Activated T-helper 17 cell treated with anti-CD3 and anti-CD28 coated beads, Interleukin-2, amount 50 U/mL, for 72 hours (primary cell): ENCODE results near the gene DZANK1. TPM values are rescaled to one million over a fixed set of nuclear protein-coding genes. Genes with fewer than 3 reads are reported as not detected.
"Not testable (repeated sequence)": the region's sequence is repeated elsewhere in the genome, so short reads cannot be mapped to it uniquely, and the experiment has no call there.

Source experiments
- ATAC-seq: fragments of 150-1000 bp; cut with Tn5 transposase; replicated peaks from 2 replicates; pipeline ENCODE4 v1.10.0; 2021; ENCODE audit warnings: mild to moderate bottlenecking, moderate library complexity
- H3K27ac Mint-ChIP-seq: one replicate; pipeline ENCODE4 v1.8.0; 2022; ENCODE audit warnings: mixed read lengths
- H3K27me3 Mint-ChIP-seq: one replicate; pipeline ENCODE4 v1.8.0; 2022; ENCODE audit warnings: mixed read lengths
- H3K36me3 Mint-ChIP-seq: one replicate; pipeline ENCODE4 v1.8.0; 2022; ENCODE audit warnings: low read depth, mild to moderate bottlenecking, mixed read lengths
- H3K4me1 Mint-ChIP-seq: one replicate; pipeline ENCODE4 v1.8.0; 2022; ENCODE audit warnings: mixed read lengths
- H3K4me3 Mint-ChIP-seq: one replicate; pipeline ENCODE4 v1.8.0; 2022; ENCODE audit warnings: mild to moderate bottlenecking, mixed read lengths
- H3K9me3 Mint-ChIP-seq: one replicate; pipeline ENCODE4 v1.8.0; 2022; ENCODE audit warnings: mixed read lengths
- total RNA-seq, 2 donors: library from RNA; stranded (reverse); gene quantifications; one replicate each; pipeline ENCODE4 v1.2.3, GENCODE V29; 2022

Gene DZANK1
- total RNA-seq, result 1 to 10 TPM; 2.1 to 3.2 TPM

DNA sequence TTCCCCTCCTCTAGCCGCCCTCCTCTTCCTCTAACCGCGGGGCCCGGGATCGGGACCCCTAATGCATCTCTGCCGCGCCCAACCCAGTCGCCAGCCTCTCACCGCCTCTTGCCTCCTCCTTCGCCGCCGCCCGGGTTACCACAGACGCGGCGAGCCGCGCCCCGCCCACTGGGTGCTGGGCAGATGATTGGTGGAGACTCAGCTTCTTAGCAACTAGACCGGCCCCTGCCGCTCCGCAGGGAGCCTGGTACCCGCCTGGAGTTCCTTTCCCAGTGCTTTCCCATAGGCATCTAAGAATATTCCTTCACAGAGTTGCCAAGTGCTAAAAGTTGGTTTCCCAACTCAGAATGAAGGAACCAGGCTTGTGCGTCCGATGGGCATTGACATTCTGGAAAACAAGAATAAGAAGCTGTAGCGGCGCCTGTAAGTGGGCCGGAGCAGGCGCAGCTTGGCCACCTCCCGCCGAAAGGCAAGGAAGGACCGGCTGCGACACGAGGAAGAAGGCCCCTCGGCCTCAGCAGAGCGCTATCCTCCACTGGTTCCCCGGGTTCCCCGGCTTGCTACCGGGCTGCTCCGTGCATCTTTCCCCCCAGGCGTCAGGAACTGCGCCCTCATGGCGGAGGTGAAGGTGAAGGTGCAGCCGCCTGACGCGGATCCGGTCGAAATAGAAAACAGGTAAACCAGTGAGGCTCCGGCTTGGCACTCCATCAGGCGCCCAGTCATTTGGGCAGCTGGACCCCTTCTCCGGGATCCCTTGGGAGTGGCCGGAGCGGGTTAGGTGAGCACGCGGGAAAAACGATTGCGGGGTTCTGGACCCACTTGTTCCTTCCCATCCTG lies at the start of gene DZANK1, which contains the start of gene POLR3F:
TSS of gene DZANK1 (minus strand) at position 137 of the 837 bp plus-strand sequence. CDS start 1,672 bp downstream, outside the sequence.
TSS of gene POLR3F (plus strand) at position 497 of the 837 bp plus-strand sequence. CDS start at position 614, 117 bp downstream.
- peak; percentile 100 for ATAC-seq
- peak within 1 kb of the TSS; percentile 99 for H3K27ac Mint-ChIP-seq
- H3K4me1 Mint-ChIP-seq, result peaks cover 7% of the 10 kb centered on the region
- H3K4me3 Mint-ChIP-seq, result peak within 1 kb of the TSS; percentile 98
- H3K27me3 Mint-ChIP-seq, result no peaks in the 10 kb centered on the region
- no peaks in the 10 kb centered on the region for H3K9me3 Mint-ChIP-seq
- H3K36me3 Mint-ChIP-seq, result peaks cover 30% of the 10 kb centered on the region

DNA sequence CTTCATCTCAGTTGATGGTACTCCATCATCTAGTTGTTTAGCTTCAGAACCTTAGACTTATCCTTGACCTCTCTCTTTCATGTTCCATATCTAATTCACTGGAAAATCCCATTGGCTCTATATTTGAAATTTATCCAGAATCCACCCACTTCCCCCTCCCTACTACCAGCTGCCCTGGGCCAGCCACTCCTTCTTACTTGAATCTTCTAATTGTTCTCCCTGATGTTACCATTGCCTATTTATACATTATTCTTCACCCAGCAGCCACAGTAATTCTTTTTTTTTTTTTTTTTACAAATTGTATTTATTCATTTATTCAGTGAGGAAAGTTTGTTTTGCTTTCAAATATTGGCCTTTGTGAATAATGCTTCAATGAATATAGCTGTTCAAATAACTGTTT lies 49.1 kb upstream of the DZANK1 start:
- H3K4me1 Mint-ChIP-seq, result peaks cover 9% of the 10 kb centered on the region
- no peaks in the 10 kb centered on the region for H3K9me3 Mint-ChIP-seq
- no peak for ATAC-seq
- no peaks in the 10 kb centered on the region for H3K27me3 Mint-ChIP-seq
- H3K36me3 Mint-ChIP-seq, result no peaks in the 10 kb centered on the region
- H3K27ac Mint-ChIP-seq, result no peak overlapping the region
- H3K4me3 Mint-ChIP-seq, result no peak overlapping the region

DNA sequence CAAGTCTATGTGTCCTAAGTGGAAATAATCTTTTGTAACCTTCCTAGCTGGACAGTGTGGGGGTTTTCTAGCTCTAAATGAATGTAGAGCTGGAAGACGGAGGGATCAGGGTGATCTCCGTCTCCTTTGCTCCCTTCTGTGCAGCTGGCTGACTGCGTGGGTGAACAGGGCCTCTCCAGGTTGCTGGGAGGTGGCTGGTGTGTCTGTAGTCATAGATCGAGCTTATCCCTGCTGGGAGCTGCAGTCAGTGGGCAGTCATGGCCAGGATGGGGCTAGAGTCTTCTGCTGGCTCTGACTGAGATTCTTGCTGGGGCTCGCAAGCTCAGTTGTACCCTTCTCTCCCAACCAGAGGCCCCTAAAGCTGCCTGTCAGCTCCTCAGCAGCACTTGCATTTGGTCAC lies 47.3 kb upstream of the DZANK1 start:
- Mint-ChIP-seq H3K27me3 (no peaks in the 10 kb centered on the region), H3K36me3 (no peaks in the 10 kb centered on the region), H3K4me3 (no peak overlapping the region), H3K4me1 (peaks cover 17% of the 10 kb centered on the region), H3K27ac (no peak overlapping the region), H3K9me3 (no peaks in the 10 kb centered on the region)
- ATAC-seq, result no peak

GRCh38 chr20:18513208-18513607 lies 46.4 kb upstream of the DZANK1 start:
- H3K4me3 Mint-ChIP-seq, result no peak overlapping the region
- no peak for ATAC-seq
- peaks cover 17% of the 10 kb centered on the region for H3K4me1 Mint-ChIP-seq
- no peak overlapping the region for H3K27ac Mint-ChIP-seq
- H3K9me3 Mint-ChIP-seq, result no peaks in the 10 kb centered on the region
- H3K27me3 Mint-ChIP-seq, result no peaks in the 10 kb centered on the region
- no peaks in the 10 kb centered on the region for H3K36me3 Mint-ChIP-seq

DNA sequence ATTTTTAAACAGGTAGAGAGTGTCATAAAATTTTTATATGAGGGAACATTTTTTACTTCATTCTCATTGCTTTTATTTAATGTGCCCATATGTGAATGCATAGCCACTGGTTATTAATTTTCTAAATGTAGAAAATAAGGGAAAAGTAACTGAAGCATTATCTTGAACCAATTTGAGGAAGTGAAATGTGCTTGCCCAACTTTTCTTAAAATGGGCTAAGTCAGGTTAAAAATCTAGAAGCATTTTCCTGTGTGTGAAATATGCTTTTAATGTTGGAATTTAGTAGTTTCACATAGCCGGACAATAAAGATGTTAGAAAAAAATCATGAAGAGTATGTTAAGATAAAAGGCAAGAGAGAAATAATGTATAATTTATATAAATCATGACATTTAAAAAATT lies 44.7 kb upstream of the DZANK1 start:
- no peaks in the 10 kb centered on the region for H3K36me3 Mint-ChIP-seq
- H3K27ac Mint-ChIP-seq, result no peak overlapping the region
- peaks cover 21% of the 10 kb centered on the region for H3K4me1 Mint-ChIP-seq
- no peaks in the 10 kb centered on the region for H3K9me3 Mint-ChIP-seq
- no peaks in the 10 kb centered on the region for H3K27me3 Mint-ChIP-seq
- ATAC-seq, result no peak
- peak overlapping the region; percentile 10 for H3K4me3 Mint-ChIP-seq

DNA sequence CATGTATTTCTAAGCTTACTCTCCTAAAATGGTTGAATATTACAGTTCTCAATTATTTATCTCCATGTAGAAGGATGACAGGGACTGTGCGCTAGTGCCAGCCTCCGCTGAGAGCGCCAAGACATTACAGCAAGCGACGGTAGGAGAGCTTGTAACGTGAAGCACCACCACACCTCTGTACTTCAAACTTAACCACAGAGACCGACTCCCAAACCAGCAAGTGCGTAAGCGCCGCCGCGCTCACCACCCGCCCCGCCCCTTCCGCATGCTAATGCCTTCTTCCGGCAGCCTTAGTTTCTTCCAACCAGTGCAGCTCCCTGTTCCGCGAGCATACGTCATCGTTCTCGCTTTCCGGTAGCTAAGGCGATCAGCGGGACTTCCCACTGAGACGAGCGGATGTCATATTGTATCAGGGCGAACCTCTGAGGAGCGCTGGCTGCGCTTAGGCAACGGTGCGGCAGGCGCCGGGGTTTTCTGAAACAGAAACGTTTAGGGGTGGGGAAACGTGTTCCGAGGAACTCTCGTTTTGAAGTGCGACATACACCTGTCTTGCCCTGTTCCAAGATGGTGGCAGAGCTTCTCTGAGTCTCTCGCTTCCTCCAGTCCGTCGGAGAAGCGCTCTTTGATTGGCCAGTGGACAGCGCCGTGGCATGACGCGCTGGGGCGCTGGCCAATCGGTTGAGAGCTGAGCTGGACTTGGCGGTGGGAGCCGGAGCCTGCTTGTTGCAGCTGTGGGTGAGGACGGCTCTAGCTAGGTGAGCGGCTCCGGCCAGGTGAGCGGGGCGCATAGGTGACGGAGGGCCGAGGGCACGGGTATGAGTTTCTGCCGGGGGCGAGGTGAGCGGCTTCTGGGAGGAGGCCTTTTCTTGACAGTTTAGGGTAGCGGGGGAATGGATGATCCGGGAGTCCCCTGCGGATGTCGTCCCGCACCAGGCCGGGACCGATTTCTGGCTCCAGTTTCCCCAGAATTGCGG lies 40.7 kb upstream of the DZANK1 start, which contains the start of gene SEC23B:
TSS of gene SEC23B (plus strand) at position 723 of the 974 bp plus-strand sequence. CDS start 2,896 bp downstream, outside the sequence.
- Mint-ChIP-seq H3K36me3 (no peaks in the 10 kb centered on the region), H3K4me3 (peak within 1 kb of the TSS; percentile 96), H3K27ac (peak within 1 kb of the TSS; percentile 99), H3K27me3 (no peaks in the 10 kb centered on the region), H3K4me1 (peaks cover 16% of the 10 kb centered on the region), H3K9me3 (no peaks in the 10 kb centered on the region)
- peak; percentile 92 for ATAC-seq

GRCh38 chr20:18506744-18507143 lies 39.9 kb upstream of the DZANK1 start:
- peak; percentile 36 for ATAC-seq
- H3K4me1 Mint-ChIP-seq, result peaks cover 16% of the 10 kb centered on the region
- no peaks in the 10 kb centered on the region for H3K9me3 Mint-ChIP-seq
- H3K27me3 Mint-ChIP-seq, result no peaks in the 10 kb centered on the region
- no peaks in the 10 kb centered on the region for H3K36me3 Mint-ChIP-seq
- peak overlapping the region; percentile 96 for H3K4me3 Mint-ChIP-seq
- H3K27ac Mint-ChIP-seq, result peak overlapping the region; percentile 99

GRCh38 chr20:18504479-18505060 lies 37.7 kb upstream of the DZANK1 start:
- ATAC-seq, result no peak

GRCh38 chr20:18501672-18502071 lies 34.8 kb upstream of the DZANK1 start:
- ATAC-seq, H3K9me3 Mint-ChIP-seq, H3K27ac Mint-ChIP-seq: not testable (repeated sequence)

More at GRCh38 chr20:18504479-18505060, 37.7 kb upstream of the DZANK1 start:
- no peaks in the 10 kb centered on the region for H3K27me3 Mint-ChIP-seq
- H3K9me3 Mint-ChIP-seq, result no peaks in the 10 kb centered on the region
- H3K4me1 Mint-ChIP-seq, result peaks cover 4% of the 10 kb centered on the region
- no peak overlapping the region for H3K4me3 Mint-ChIP-seq
- no peaks in the 10 kb centered on the region for H3K36me3 Mint-ChIP-seq
- no peak overlapping the region for H3K27ac Mint-ChIP-seq

DNA sequence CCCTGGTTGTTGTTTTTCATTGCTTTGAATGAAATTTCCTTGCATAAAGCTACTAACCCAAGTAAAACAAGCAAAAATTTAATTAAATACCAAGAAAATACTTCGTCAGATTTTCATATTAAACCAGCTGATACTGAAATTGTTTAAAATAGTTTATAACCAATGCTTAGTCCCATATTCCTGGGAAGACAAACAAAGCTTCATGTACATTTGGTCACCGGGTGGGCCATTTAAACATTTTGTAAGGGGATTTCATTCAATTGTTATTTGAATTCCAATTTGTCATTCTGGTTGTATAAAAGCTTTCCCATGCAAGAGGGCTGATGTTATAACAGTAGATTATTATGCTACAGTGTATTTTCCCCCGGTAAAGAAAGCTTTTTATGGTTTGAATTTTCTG lies 30.8 kb upstream of the DZANK1 start:
- Mint-ChIP-seq H3K4me3 (peak overlapping the region; percentile 94), H3K27me3 (no peaks in the 10 kb centered on the region), H3K27ac (peak overlapping the region; percentile 89), H3K9me3 (no peaks in the 10 kb centered on the region), H3K4me1 (peaks cover 7% of the 10 kb centered on the region), H3K36me3 (peaks cover 13% of the 10 kb centered on the region)
- no peak for ATAC-seq

More at GRCh38 chr20:18501672-18502071, 34.8 kb upstream of the DZANK1 start:
- not testable (repeated sequence) for H3K36me3 Mint-ChIP-seq, H3K4me3 Mint-ChIP-seq, H3K27me3 Mint-ChIP-seq, H3K4me1 Mint-ChIP-seq

- peak; percentile 99 for ATAC-seq
- peak within 1 kb of the TSS; percentile 89 for H3K27ac Mint-ChIP-seq
- no peaks in the 10 kb centered on the region for H3K9me3 Mint-ChIP-seq
- peak within 1 kb of the TSS; percentile 94 for H3K4me3 Mint-ChIP-seq
- no peaks in the 10 kb centered on the region for H3K27me3 Mint-ChIP-seq
- peaks cover 7% of the 10 kb centered on the region for H3K4me1 Mint-ChIP-seq
- peaks cover 18% of the 10 kb centered on the region for H3K36me3 Mint-ChIP-seq
Observed at GRCh38 chr20:18496740-18497592, 30.1 kb upstream of the DZANK1 start, which contains the start of gene RBBP9. Gene RBBP9, minus strand, starts transcription at chr20:18497225. Its CDS starts 58 bp downstream, at chr20:18497167.

DNA sequence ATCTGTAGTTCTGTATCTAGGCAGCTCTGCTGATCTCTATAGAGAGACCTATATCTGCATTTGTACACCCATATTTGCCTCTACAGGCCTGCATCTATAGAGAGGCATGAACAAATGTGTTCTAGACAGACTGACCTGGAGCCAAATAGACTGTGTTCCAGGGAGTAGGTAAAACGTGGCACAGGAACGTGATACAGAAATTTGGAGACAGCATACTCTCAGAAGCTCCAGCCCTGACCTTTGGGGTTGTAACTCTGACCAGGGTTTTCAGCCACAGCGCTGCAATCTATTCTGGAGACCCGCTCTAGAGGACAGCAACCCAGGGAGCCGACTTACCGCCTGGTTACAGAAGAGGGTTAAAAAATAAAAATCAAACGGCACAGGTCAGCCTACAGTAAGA lies 29.2 kb upstream of the DZANK1 start:
- H3K27me3 Mint-ChIP-seq, result no peaks in the 10 kb centered on the region
- peaks cover 24% of the 10 kb centered on the region for H3K36me3 Mint-ChIP-seq
- H3K27ac Mint-ChIP-seq, result peak overlapping the region; percentile 89
- peak overlapping the region; percentile 94 for H3K4me3 Mint-ChIP-seq
- H3K9me3 Mint-ChIP-seq, result no peaks in the 10 kb centered on the region
- H3K4me1 Mint-ChIP-seq, result peaks cover 7% of the 10 kb centered on the region
- ATAC-seq, result no peak

DNA sequence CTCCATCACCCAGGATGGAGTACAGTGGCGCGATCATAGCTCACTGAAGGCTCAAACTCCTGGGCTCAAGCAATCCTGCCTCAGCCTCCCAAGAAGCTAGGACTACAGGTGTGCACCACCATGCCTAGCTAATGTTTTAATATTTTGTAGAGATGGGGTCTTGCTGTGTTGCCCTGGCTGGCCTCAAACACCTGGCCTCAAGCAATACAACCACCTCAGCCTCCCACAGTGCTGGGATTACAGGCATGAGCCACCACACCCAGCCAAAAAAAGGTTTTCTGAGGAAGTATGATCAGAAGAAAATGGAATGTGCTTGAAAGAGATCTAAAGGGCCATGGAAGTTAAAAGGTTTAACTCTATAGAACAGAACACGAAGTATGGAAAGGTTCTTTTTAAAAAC lies 21.5 kb upstream of the DZANK1 start:
- H3K27me3 Mint-ChIP-seq, result no peaks in the 10 kb centered on the region
- no peak overlapping the region for H3K27ac Mint-ChIP-seq
- ATAC-seq, result no peak
- H3K36me3 Mint-ChIP-seq, result peaks cover 89% of the 10 kb centered on the region
- H3K4me3 Mint-ChIP-seq, result no peak overlapping the region
- no peaks in the 10 kb centered on the region for H3K4me1 Mint-ChIP-seq
- no peaks in the 10 kb centered on the region for H3K9me3 Mint-ChIP-seq
